22Rv1 (cell line): ENCODE data around the gene ZNF428.
"Not testable (repeated sequence)": the region's sequence is repeated elsewhere in the genome, so short reads cannot be mapped to it uniquely, and the experiment has no call there.

Experiments
- H3K27ac ChIP-seq: fragments of 450-650 bp; 2 replicates; pipeline ENCODE4 v1.5.1; 2017
- ZFX ChIP-seq: fragments of 450-650 bp; IDR thresholded peaks from 2 replicates; pipeline ENCODE4 v1.6.1; 2017; ENCODE audit warnings: antibody characterized with exemption, borderline replicate concordance
- TF ChIP-seq, protein P1 (sequence below): fragments of 450-650 bp; IDR thresholded peaks from 2 replicates; pipeline ENCODE4 v1.5.1; 2017; ENCODE audit warnings: mild to moderate bottlenecking

The ZNF428 gene

DNA sequence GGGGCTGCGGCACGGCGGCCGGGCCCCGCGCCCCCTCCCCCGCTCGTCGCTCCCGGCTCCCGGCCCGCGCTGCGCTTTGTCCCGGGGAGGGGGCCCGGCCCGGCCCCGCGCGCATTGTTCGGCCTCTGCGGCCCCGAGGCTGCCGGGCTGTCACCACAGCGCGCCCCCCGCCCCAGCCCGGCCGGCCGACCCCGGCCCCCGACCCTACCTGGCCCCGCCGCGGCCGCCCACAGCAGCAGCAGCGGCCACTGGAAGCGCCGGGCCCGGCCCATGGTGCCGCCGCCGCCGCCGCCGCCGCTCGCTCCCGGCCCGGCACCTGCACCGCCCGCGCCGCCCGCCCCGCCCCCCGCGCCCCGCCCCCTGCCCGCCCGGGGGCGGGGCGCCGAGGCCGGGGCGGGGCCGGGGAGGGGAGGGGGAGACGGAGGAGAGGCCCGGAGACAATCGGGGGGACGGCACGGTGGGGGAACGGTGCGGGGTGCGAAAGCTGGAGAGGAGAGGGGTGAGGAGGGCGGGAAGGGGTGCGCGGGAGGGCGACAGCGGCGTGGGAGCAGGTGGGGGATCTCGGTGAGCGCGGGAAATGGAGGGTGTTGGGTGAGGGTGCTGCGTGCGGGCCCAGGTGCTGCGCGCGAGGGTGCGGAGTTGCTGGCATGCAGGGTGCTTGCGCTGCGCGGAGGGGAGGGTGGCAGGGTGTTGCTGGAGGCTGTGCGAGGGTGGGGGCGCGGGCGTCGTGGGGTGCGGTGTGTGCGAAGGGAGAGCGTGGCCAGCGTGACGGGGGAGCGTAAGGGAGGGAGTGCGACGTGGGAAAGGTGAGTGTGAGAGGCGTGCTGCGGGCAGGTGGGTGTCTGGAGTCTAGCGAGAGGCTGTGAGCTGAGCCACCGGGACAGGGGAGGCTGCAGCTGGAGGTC is 20.3 kb upstream of the ZNF428 start, which contains the start of gene CADM4:
CADM4 (minus strand) TSS at position 332 of the 905 bp plus-strand sequence; CDS start at position 272, 60 bp downstream.
- no peak within 1 kb of the TSS for H3K27ac ChIP-seq
- no peak for TF ChIP-seq ZFX
- TF ChIP-seq, protein P1, sequence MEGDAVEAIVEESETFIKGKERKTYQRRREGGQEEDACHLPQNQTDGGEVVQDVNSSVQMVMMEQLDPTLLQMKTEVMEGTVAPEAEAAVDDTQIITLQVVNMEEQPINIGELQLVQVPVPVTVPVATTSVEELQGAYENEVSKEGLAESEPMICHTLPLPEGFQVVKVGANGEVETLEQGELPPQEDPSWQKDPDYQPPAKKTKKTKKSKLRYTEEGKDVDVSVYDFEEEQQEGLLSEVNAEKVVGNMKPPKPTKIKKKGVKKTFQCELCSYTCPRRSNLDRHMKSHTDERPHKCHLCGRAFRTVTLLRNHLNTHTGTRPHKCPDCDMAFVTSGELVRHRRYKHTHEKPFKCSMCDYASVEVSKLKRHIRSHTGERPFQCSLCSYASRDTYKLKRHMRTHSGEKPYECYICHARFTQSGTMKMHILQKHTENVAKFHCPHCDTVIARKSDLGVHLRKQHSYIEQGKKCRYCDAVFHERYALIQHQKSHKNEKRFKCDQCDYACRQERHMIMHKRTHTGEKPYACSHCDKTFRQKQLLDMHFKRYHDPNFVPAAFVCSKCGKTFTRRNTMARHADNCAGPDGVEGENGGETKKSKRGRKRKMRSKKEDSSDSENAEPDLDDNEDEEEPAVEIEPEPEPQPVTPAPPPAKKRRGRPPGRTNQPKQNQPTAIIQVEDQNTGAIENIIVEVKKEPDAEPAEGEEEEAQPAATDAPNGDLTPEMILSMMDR = no peak

DNA sequence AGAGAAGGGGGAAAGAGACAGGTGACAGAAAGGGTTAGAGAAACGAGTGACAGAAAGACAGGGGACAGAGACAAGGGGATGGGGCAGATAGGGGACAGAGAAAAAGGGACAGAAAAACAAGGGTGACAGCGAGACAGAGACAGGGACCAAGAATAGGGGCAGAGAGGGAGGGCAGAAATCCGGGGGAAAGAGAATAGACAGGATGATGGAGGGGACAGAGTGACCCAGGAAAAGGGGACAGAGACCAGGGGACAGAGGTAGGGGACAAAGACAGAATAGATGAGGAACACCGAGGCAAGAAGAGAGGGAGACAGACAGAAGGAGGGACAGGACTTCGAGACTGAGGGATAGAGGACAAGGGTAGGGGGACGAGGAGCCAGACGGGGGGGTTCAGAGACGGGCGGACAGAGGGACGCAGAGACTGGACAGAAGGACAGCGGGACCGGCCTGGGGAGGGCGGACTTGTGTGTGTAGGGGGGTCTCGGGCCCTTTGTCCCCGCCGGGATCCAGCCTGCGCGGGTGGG is 19.6 kb upstream of the ZNF428 start:
- H3K27ac ChIP-seq = no peak overlapping the region
- TF ChIP-seq ZFX = no peak
- TF ChIP-seq, protein P1 = no peak

DNA sequence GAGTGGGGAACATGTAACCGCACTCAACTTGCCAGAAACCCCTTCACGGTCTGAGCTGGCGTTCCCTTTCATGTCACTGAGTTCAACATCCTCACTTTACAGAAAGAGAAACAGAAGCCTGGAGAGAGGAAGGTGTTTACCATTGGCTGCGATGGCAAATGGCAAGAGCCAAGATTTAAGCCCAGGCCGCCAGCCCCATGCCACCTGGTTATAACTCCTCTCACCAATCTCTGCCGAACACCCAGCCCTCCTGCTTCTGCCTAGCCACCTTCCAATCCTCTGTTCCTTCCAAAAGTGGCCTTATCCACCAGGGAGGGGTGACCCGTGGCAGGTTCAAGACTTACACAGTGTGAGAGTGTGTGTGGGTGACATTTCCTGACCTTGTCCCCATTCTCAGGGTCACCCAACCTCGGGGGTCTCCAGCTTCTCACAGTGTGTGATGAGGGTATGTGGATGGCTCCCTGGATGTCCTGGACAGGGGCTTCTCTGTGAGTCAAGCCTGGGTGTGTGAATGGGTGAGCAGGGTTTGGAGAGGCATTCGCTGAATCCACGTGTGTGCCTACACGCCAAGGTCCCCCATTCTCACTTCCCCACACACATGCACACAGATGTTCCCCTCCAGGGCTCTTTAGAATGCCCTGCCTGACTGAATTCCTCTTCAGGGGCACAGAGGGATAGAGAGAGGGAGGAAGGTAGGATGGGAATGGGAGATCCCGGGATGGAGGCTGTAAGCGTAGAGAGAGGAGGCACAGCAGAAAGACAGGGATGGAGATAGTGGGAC is 19.0 kb upstream of the ZNF428 start:
- H3K27ac ChIP-seq = no peak overlapping the region
- TF ChIP-seq, protein P1 = no peak
- TF ChIP-seq ZFX = no peak

DNA sequence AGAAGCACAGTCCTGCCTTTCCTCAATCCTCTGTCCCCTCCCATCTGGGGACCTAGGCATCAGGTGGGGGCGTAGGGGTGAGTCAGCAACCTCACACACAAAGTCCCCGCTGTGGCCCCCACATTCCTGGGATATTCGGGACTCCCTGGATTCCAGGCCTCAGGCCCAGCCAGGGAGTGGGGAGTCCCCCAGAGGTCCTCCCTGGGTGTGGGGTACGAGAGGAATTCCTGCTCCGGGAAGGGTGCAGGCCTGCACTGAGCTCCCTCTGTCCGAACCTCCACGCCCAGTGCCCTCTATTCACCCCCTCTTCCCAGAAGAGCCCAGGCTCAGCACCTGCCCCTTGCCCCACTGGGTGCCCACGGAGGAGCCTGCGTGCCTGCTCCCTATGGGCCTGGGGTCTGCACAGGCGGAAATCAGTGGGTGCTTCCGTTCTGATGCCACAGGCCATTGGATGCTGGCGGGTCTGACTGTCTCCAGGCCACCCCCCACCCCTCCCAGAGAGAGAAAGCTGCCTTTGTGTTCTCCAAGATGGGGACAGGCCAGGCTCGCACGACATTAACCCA is 16.8 kb upstream of the ZNF428 start:
- TF ChIP-seq, protein P1 = no peak
- TF ChIP-seq ZFX = no peak
- no peak overlapping the region for H3K27ac ChIP-seq

DNA sequence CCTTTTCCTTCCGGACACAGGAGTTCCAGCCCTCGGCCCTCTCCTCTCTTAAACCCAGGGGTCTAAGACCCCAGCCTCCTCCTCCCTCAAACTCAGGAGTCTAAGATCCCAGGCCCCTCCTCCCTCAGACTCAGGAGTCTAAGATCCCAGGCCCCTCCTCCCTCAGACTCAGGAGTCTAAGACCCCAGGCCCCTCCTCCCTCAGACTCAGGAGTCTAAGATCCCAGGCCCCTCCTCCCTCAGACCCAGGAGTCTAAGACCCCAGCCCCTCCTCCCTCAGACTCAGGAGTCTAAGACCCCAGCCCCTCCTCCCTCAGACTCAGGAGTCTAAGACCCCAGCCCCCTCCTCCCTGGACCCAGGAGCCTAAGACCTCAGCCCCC is 16.1 kb upstream of the ZNF428 start:
- not testable (repeated sequence) for H3K27ac ChIP-seq

DNA sequence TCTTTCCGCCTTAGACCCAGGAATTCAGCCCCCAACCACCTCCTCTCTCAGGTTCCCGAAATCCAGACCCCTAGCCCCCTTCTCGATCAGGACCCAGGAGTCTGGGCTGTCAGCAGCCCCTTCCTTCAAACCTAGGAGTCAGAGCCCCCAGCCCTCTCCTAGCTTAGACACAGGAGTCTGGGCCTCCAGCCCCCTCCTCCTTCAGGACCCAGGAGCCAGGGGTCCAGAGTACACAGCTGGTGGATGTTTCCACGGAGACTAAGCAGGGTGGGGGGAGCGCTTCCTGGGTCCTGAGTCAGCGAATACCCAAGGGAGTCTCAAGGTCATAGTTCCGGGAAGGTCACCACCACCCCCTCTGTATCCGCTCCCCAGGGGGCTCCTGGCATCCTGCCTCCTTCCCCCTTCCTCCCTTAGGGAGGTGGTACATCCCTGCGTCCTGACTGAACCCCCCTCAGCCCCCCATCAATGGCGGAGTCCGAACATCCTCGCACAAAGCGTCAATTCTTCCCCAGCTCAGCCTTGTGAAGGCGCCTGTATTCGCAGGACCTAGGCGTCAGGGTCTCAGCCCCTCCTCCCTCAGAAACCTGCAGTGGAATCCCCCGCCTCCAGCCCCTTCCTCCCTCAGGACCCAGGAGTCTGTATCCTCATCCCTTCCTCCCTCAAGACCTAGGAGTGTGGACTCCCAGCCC is 15.6 kb upstream of the ZNF428 start:
- TF ChIP-seq ZFX = no peak
- TF ChIP-seq, protein P1 = no peak
- H3K27ac ChIP-seq = no peak overlapping the region

DNA sequence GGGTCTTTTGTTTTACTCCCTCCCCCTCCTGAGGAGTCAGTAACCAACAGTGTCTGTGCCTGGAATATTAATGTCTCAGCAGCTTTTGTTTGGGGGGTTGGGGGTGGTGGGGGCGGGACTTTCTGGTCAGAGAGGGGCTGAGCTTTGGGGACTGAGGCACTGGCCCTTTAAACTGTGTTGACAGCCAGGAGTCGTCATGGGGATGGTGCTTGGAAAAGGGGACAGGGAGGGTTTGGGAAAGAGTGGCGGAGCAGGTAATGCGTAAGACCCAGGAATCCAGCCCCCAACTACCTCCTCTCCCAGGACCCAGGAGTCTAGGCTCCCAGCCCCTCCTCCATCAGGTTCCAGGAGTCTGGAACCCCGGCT is 15.1 kb upstream of the ZNF428 start:
- TF ChIP-seq ZFX = no peak
- TF ChIP-seq, protein P1 = no peak
- no peak overlapping the region for H3K27ac ChIP-seq
